ENCODE results near the gene PCDHGA12. TPM values are rescaled to one million over a fixed set of nuclear protein-coding genes. Genes with fewer than 3 reads are reported as not detected.
"Not testable (repeated sequence)": the region's sequence is repeated elsewhere in the genome, so short reads cannot be mapped to it uniquely, and the experiment has no call there.

The PCDHGA12 gene
- total RNA-seq (2.4 TPM), polyA plus RNA-seq (ENCODE audit: insufficient read depth in 1 of 8, insufficient read length in 8 of 8, low replicate concordance in 1 of 8) (1 to 10 TPM; 1.4 to 3.6 (median 2.1) TPM)
- long read RNA-seq, donor 1, full-length matches to known transcripts, result 1 of 1 reads
- long read RNA-seq, donor 1, partial matches to known transcripts, result 0 of 1 reads
- long read RNA-seq, donor 1, other reads (novel, unspliced or antisense), result 0 of 1 reads
- long read RNA-seq, donor 2, result 0 reads
- long read RNA-seq, donor 3, result 0 reads
- long read RNA-seq, donor 4, result 0 reads
- long read RNA-seq, donor 5, result 0 reads
- long read RNA-seq, donor 6, partial matches to known transcripts, result 0 of 2 reads
- long read RNA-seq, donor 6, other reads (novel, unspliced or antisense), result 0 of 2 reads
- long read RNA-seq, donor 7, result 0 reads
- long read RNA-seq, donor 8, full-length matches to known transcripts, result 4 of 4 reads
- long read RNA-seq, donor 8, partial matches to known transcripts, result 0 of 4 reads
- long read RNA-seq, donor 8, other reads (novel, unspliced or antisense), result 0 of 4 reads
- long read RNA-seq, donor 9, full-length matches to known transcripts, result 2 of 2 reads
- long read RNA-seq, donor 9, partial matches to known transcripts, result 0 of 2 reads
- long read RNA-seq, donor 9, other reads (novel, unspliced or antisense), result 0 of 2 reads
- long read RNA-seq, donor 10, partial matches to known transcripts, result 0 of 2 reads
- long read RNA-seq, donor 10, other reads (novel, unspliced or antisense), result 0 of 2 reads
- long read RNA-seq, donor 11, result 0 reads

- peaks cover 13% of the 10 kb centered on the region for H3K27me3 ChIP-seq (ENCODE audit: control insufficient read depth, insufficient read depth, low read length)
- H3K4me3 ChIP-seq (ENCODE audit: low read length), result peak within 1 kb of the TSS; percentile 9
- DNase-seq, result peak; percentile 62
- peaks cover 71% of the 10 kb centered on the region for H3K9me3 ChIP-seq (replicated peaks; ENCODE audit: control insufficient read depth, low read depth, low read length)
- 11% methylated on average over 30 of the region's 33 CpGs for WGBS (ENCODE audit: insufficient coverage)
- H3K4me1 ChIP-seq (ENCODE audit: control insufficient read depth, insufficient read depth, low read length), result no peaks in the 10 kb centered on the region
- H3K27ac ChIP-seq (ENCODE audit: low read length), result no peak within 1 kb of the TSS
- H3K36me3 ChIP-seq (ENCODE audit: control insufficient read depth, insufficient read depth, low read length), result no peaks in the 10 kb centered on the region
Observed at GRCh38 chr5:141430332-141431113, at the start of gene PCDHGA12. TSS of gene PCDHGA12 (plus strand) at chr5:141430507. CDS start at chr5:141430760, 253 bp downstream.

DNA sequence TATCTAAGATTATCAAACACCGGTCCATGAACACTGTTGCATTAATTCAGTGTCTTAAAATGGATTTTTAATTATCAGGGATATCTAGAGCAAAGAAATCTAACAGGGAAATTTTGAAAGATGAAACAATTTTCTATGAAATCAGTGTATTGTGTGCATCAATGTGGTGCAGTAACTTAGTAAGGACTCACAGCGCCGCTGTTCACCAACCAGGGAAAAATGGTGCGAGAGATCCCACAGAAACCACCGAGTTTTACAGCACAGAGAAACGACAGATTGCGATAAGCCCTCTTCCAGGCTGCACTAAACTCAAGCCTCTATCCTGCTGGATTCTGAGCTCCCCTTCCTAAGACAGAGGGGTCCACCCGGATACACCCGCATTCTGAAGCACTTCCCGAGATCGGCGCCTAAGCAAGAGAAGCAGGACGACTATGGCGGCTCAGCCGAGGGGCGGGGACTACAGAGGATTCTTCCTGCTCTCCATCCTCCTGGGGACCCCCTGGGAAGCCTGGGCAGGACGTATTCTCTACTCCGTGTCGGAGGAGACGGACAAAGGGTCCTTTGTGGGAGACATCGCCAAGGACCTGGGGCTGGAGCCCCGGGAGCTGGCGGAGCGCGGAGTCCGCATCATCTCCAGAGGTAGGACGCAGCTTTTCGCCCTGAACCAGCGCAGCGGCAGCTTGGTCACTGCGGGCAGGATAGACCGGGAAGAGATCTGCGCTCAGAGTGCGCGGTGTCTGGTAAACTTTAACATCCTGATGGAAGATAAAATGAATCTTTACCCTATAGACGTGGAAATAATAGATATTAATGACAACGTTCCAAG is 47.6 kb upstream of the PCDHGA12 start, which contains the start of gene PCDHGA7:
Gene PCDHGA7, plus strand, starts transcription at position 274 of the 826 bp plus-strand sequence. Its CDS starts 158 bp downstream, at position 432.
- H3K27ac ChIP-seq (ENCODE audit: low read length), result no peak within 1 kb of the TSS

DNA sequence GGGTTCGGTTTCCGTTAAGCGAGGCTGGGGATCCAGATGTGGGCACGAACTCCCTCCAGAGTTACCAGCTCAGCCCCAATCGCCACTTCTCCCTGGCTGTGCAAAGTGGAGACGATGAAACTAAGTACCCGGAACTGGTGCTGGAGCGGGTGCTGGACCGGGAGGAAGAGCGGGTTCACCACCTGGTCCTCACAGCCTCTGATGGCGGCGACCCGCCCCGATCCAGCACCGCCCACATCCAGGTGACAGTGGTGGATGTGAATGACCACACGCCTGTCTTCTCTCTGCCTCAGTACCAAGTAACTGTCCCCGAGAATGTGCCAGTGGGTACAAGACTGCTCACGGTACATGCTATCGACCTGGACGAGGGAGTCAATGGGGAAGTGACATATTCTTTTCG is 47.0 kb upstream of the PCDHGA12 start:
- Histone ChIP-seq H3K27ac (ENCODE audit: low read length) (no peak overlapping the region), H3K4me1 (ENCODE audit: control insufficient read depth, insufficient read depth, low read length) (no peaks in the 10 kb centered on the region), H3K27me3 (ENCODE audit: control insufficient read depth, insufficient read depth, low read length) (peaks cover 5% of the 10 kb centered on the region), H3K9me3 (replicated peaks; ENCODE audit: control insufficient read depth, low read depth, low read length) (peaks cover 70% of the 10 kb centered on the region), H3K4me3 (ENCODE audit: low read length) (no peak overlapping the region), H3K36me3 (ENCODE audit: control insufficient read depth, insufficient read depth, low read length) (no peaks in the 10 kb centered on the region)
- no peak for DNase-seq
- WGBS (ENCODE audit: insufficient coverage), result 42% methylated on average over 9 of the region's 21 CpGs

More for the DNA sequence above, 47.6 kb upstream of the PCDHGA12 start, which contains the start of gene PCDHGA7:
- Histone ChIP-seq H3K36me3 (ENCODE audit: control insufficient read depth, insufficient read depth, low read length) (no peaks in the 10 kb centered on the region), H3K4me3 (ENCODE audit: low read length) (peak within 1 kb of the TSS; percentile 22), H3K4me1 (ENCODE audit: control insufficient read depth, insufficient read depth, low read length) (no peaks in the 10 kb centered on the region), H3K9me3 (replicated peaks; ENCODE audit: control insufficient read depth, low read depth, low read length) (peaks cover 71% of the 10 kb centered on the region), H3K27me3 (ENCODE audit: control insufficient read depth, insufficient read depth, low read length) (peaks cover 5% of the 10 kb centered on the region)
- DNase-seq, result peak; percentile 4
- 13% methylated on average over 24 of the region's 37 CpGs for WGBS (ENCODE audit: insufficient coverage)

DNA sequence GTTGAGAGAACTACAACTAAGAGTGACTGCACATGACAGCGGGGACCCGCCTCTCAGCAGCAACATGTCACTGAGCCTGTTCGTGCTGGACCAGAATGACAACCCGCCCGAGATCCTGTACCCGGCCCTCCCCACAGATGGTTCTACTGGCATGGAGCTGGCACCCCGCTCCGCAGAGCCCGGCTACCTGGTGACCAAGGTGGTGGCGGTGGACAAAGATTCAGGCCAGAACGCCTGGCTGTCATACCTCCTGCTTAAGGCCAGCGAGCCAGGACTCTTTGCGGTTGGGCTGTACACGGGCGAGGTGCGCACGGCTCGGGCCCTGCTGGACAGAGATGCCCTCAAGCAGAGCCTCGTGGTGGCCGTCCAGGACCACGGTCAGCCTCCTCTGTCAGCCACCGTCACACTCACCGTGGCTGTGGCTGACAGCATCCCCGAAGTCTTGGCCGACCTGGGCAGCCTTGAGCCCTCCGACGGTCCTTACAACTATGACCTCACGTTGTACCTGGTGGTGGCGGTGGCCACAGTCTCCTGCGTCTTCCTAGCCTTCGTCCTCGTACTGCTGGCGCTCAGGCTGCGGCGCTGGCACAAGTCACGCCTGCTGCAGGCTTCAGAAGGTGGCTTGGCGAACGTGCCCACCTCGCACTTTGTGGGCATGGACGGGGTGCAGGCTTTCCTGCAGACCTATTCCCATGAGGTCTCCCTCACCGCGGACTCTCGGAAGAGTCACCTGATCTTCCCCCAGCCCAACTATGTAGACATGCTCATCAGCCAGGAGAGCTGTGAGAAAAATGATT is 45.6 kb upstream of the PCDHGA12 start:
- H3K4me3 ChIP-seq (ENCODE audit: low read length), result no peak overlapping the region
- H3K27me3 ChIP-seq (ENCODE audit: control insufficient read depth, insufficient read depth, low read length), result peaks cover 7% of the 10 kb centered on the region
- H3K36me3 ChIP-seq (ENCODE audit: control insufficient read depth, insufficient read depth, low read length), result no peaks in the 10 kb centered on the region
- H3K9me3 ChIP-seq (replicated peaks; ENCODE audit: control insufficient read depth, low read depth, low read length), result peaks cover 79% of the 10 kb centered on the region
- H3K4me1 ChIP-seq (ENCODE audit: control insufficient read depth, insufficient read depth, low read length), result no peaks in the 10 kb centered on the region
- no peak for DNase-seq
- WGBS (ENCODE audit: insufficient coverage), result 67% methylated on average over 38 of the region's 43 CpGs
- H3K27ac ChIP-seq (ENCODE audit: low read length), result no peak overlapping the region

DNA sequence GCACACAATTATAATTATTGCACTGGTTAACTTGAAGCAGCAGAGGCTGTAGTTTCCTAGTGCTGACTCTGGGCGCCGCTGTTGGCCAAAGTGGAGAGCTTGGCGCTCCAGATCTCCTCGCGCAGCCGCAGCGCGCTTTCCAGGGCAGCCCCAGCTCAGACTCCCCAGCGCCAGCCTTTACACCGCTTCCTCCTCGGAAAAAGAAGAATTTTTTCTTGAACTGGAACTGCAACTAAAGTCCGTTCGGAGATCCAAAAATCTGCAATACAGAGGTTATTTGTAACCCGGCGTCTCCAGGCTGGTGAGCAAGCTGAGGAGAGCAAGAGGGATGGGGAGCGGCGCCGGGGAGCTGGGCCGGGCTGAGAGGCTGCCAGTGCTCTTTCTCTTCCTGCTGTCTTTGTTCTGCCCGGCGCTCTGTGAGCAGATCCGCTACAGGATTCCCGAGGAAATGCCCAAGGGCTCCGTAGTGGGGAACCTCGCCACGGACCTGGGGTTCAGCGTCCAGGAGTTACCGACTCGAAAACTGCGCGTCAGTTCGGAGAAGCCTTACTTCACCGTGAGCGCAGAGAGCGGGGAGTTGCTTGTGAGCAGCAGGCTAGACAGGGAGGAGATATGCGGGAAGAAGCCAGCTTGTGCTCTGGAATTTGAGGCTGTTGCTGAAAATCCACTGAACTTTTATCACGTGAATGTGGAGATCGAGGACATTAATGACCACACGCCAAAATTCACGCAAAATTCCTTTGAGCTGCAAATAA is 42.6 kb upstream of the PCDHGA12 start, which contains the start of gene PCDHGB4:
Gene PCDHGB4, plus strand, starts transcription at position 142 of the 755 bp plus-strand sequence. Its CDS starts 187 bp downstream, at position 329.
- DNase-seq, result peak; percentile 10
- Histone ChIP-seq H3K27me3 (ENCODE audit: control insufficient read depth, insufficient read depth, low read length) (peaks cover 11% of the 10 kb centered on the region), H3K9me3 (replicated peaks; ENCODE audit: control insufficient read depth, low read depth, low read length) (peaks cover 83% of the 10 kb centered on the region)
- H3K4me1 ChIP-seq (ENCODE audit: control insufficient read depth, insufficient read depth, low read length); H3K4me3 ChIP-seq (ENCODE audit: low read length); H3K36me3 ChIP-seq (ENCODE audit: control insufficient read depth, insufficient read depth, low read length); H3K27ac ChIP-seq (ENCODE audit: low read length): not testable (repeated sequence)
- WGBS (ENCODE audit: insufficient coverage), result 5% methylated on average over 11 of the region's 40 CpGs

- Histone ChIP-seq H3K36me3 (ENCODE audit: control insufficient read depth, insufficient read depth, low read length) (no peaks in the 10 kb centered on the region), H3K4me3 (ENCODE audit: low read length) (no peak overlapping the region), H3K9me3 (replicated peaks; ENCODE audit: control insufficient read depth, low read depth, low read length) (peaks cover 83% of the 10 kb centered on the region), H3K27me3 (ENCODE audit: control insufficient read depth, insufficient read depth, low read length) (peaks cover 14% of the 10 kb centered on the region), H3K4me1 (ENCODE audit: control insufficient read depth, insufficient read depth, low read length) (no peaks in the 10 kb centered on the region), H3K27ac (ENCODE audit: low read length) (no peak overlapping the region)
- no peak for DNase-seq
- 80% methylated on average over 3 of the region's 10 CpGs for WGBS (ENCODE audit: insufficient coverage)
Observed at GRCh38 chr5:141388661-141389060, 41.6 kb upstream of the PCDHGA12 start.

DNA sequence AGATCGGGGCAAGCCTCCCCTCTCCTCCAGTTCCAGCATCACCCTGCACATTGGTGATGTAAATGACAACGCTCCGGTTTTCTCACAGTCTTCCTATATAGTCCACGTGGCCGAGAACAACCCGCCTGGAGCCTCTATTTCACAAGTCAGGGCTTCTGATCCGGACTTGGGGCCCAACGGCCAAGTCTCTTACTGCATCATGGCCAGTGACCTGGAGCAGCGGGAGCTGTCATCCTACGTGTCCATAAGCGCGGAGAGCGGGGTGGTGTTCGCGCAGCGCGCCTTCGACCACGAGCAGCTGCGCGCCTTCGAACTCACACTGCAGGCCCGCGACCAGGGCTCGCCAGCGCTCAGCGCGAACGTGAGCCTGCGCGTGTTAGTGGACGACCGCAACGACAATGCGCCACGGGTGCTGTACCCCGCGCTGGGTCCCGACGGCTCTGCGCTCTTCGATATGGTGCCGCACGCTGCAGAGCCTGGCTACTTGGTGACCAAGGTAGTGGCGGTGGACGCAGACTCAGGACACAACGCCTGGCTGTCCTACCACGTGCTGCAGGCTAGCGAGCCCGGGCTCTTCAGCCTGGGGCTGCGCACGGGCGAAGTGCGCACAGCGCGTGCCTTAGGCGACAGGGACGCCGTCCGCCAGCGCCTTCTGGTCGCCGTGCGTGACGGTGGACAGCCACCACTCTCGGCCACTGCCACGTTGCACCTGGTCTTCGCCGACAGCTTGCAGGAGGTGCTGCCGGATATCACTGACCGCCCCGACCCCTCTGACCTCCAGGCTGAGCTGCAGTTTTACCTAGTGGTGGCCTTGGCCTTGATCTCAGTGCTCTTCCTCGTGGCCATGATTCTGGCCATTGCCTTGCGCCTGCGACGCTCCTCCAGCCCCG is 40.9 kb upstream of the PCDHGA12 start:
- 38% methylated on average over 75 of the region's 77 CpGs for WGBS (ENCODE audit: insufficient coverage)
- peaks cover 83% of the 10 kb centered on the region for H3K9me3 ChIP-seq (replicated peaks; ENCODE audit: control insufficient read depth, low read depth, low read length)
- H3K27ac ChIP-seq (ENCODE audit: low read length), result no peak overlapping the region
- H3K4me3 ChIP-seq (ENCODE audit: low read length), result no peak overlapping the region
- DNase-seq, result no peak
- no peaks in the 10 kb centered on the region for H3K4me1 ChIP-seq (ENCODE audit: control insufficient read depth, insufficient read depth, low read length)
- H3K36me3 ChIP-seq (ENCODE audit: control insufficient read depth, insufficient read depth, low read length), result no peaks in the 10 kb centered on the region
- peaks cover 14% of the 10 kb centered on the region for H3K27me3 ChIP-seq (ENCODE audit: control insufficient read depth, insufficient read depth, low read length)
